ENCODE measurements around the gene LMTK3. TPM values are rescaled to one million over a fixed set of nuclear protein-coding genes. Genes with fewer than 3 reads are reported as not detected.

Gene LMTK3
- total RNA-seq, 1 donor from 2014 or later: 2.9 TPM

DNA sequence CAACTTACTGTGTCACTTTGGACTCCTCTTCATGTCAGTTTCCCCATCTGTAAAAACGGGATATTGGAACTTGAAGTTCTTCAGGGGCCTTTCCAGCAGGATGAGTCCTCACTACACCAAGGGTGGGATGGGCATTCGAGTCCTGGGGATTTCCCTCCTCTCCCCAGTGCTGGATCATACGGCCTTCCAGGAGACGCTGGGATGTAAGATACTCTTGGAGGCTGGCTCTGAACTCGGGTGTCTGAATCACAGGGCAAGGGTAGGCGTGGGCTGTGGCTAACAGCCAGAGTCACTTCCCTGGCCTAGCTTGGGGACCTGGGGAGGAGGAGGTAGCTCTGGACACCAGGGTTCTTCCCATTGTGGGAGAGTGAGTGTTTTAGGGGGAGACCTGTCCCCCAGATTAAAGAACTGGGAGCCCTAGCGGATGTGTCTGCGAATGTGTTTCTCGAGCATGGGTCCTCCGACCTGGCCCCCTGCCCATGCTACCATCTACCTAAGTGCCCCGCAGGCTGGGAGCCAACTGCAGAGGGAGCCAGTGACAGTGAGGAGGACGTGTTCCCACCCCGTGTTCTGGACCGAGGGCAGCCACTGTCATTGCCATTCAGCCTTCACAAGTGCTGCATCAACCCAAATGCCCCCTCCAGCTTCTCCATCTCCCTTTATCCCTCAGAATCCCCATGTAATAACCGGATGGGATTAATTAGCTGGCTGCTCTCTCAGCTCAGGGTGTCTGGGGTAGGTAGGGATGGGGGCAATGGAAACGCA lies 44.9 kb downstream of the LMTK3 start:
- no peak for DNase-seq (ENCODE audit: low read depth)
- Histone ChIP-seq H3K27me3 (ENCODE audit: control insufficient read depth, insufficient read depth, low read length) (no peaks in the 10 kb centered on the region), H3K36me3 (ENCODE audit: control insufficient read depth, insufficient read depth, low read length) (peaks cover 1% of the 10 kb centered on the region), H3K4me3 (ENCODE audit: low read depth, low read length) (no peak overlapping the region)
- TF ChIP-seq, protein P1, sequence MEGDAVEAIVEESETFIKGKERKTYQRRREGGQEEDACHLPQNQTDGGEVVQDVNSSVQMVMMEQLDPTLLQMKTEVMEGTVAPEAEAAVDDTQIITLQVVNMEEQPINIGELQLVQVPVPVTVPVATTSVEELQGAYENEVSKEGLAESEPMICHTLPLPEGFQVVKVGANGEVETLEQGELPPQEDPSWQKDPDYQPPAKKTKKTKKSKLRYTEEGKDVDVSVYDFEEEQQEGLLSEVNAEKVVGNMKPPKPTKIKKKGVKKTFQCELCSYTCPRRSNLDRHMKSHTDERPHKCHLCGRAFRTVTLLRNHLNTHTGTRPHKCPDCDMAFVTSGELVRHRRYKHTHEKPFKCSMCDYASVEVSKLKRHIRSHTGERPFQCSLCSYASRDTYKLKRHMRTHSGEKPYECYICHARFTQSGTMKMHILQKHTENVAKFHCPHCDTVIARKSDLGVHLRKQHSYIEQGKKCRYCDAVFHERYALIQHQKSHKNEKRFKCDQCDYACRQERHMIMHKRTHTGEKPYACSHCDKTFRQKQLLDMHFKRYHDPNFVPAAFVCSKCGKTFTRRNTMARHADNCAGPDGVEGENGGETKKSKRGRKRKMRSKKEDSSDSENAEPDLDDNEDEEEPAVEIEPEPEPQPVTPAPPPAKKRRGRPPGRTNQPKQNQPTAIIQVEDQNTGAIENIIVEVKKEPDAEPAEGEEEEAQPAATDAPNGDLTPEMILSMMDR (IDR thresholded peaks at IDR 0.05; ENCODE audit: insufficient read depth, low read length, poor library complexity, severe bottlenecking): no peak

DNA sequence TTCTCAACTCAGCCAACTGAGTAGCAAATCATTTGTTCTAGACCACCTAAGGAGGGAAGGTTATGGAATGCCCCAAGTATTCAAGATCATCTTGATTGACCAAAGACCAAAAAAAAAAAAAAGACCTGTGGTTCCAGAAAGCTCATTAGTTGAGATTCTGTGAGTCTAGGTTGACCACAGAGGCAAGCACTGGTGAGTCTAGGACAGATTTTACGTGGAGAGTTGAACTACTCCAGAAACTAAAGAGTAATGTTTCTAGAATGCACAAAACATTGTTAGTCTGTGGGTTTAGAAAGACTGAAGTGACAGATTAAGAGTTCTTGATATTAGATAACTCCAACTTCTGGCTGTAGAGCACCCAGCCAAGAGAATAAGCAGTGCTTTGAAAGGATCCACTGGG lies 46.4 kb downstream of the LMTK3 start:
- H3K4me3 ChIP-seq (ENCODE audit: low read depth, low read length): no peak overlapping the region
- H3K27me3 ChIP-seq (ENCODE audit: control insufficient read depth, insufficient read depth, low read length): no peaks in the 10 kb centered on the region
- TF ChIP-seq, protein P1 (IDR thresholded peaks at IDR 0.05; ENCODE audit: insufficient read depth, low read length, poor library complexity, severe bottlenecking): no peak
- DNase-seq (ENCODE audit: low read depth): no peak
- H3K36me3 ChIP-seq (ENCODE audit: control insufficient read depth, insufficient read depth, low read length): no peaks in the 10 kb centered on the region

DNA sequence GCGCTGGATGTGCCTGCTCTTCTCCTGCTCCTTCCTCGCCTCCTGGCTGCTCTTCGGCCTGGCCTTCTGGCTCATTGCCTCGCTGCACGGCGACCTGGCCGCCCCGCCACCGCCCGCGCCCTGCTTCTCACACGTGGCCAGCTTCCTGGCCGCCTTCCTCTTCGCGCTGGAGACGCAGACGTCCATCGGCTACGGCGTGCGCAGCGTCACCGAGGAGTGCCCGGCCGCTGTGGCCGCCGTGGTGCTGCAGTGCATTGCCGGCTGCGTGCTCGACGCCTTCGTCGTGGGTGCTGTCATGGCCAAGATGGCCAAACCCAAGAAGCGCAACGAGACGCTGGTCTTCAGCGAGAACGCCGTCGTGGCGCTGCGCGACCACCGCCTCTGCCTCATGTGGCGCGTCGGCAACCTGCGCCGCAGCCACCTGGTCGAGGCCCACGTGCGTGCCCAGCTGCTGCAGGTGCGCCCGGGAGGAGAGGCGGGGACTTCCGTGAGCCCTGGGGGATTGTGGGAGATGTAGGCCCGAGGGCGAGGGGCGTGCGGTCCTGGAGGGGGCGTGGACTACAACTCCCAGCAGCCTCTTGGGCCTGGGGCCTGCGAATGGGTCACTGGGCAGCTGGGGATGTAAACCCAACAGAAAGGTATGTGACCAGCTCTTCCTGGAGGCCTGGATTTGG lies 49.5 kb downstream of the LMTK3 start:
- TF ChIP-seq, protein P1 (IDR thresholded peaks at IDR 0.05; ENCODE audit: insufficient read depth, low read length, poor library complexity, severe bottlenecking): no peak
- H3K27me3 ChIP-seq (ENCODE audit: control insufficient read depth, insufficient read depth, low read length): no peaks in the 10 kb centered on the region
- H3K4me3 ChIP-seq (ENCODE audit: low read depth, low read length): no peak overlapping the region
- no peaks in the 10 kb centered on the region for H3K36me3 ChIP-seq (ENCODE audit: control insufficient read depth, insufficient read depth, low read length)
- no peak for DNase-seq (ENCODE audit: low read depth)

DNA sequence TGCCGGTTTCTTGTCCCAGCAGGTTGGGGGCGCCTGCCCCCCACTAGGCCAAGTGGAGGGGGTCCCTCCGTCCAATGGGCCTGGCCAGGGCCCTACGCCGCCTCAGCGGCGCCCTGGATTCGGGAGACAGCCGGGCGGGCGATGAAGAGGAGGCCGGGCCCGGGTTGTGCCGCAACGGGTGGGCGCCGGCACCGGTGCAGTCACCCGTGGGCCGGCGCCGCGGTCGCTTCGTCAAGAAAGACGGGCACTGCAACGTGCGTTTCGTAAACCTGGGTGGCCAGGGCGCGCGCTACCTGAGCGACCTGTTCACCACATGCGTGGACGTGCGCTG lies 50.0 kb downstream of the LMTK3 start:
- no peaks in the 10 kb centered on the region for H3K27me3 ChIP-seq (ENCODE audit: control insufficient read depth, insufficient read depth, low read length)
- no peak overlapping the region for H3K4me3 ChIP-seq (ENCODE audit: low read depth, low read length)
- DNase-seq (ENCODE audit: low read depth): no peak

DNA sequence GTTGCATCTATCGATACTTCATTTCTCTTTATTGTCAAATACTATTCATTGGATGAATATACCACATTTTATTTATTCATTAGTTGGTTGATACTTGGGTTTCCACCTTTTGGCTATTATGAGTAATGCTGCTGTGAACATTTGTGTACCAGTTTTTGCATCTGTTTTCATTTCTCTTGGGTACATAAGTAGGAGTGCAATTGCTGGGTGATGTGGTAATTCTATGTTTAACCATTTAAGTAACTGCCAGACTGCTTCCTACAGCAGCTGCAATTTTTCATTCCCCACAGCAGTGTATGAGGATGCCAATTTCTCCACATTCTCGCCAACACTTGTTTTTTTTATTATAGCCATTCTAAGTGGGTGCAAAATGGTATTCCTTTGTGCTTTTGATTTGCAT lies 53.6 kb downstream of the LMTK3 start:
- TF ChIP-seq, protein P1 (IDR thresholded peaks at IDR 0.05; ENCODE audit: insufficient read depth, low read length, poor library complexity, severe bottlenecking): no peak
- no peak overlapping the region for H3K4me3 ChIP-seq (ENCODE audit: low read depth, low read length)
- H3K36me3 ChIP-seq (ENCODE audit: control insufficient read depth, insufficient read depth, low read length): peaks cover 1% of the 10 kb centered on the region
- no peaks in the 10 kb centered on the region for H3K27me3 ChIP-seq (ENCODE audit: control insufficient read depth, insufficient read depth, low read length)
- DNase-seq (ENCODE audit: low read depth): no peak

More for the DNA sequence above, 50.0 kb downstream of the LMTK3 start:
- H3K36me3 ChIP-seq (ENCODE audit: control insufficient read depth, insufficient read depth, low read length): no peaks in the 10 kb centered on the region
- TF ChIP-seq, protein P1 (IDR thresholded peaks at IDR 0.05; ENCODE audit: insufficient read depth, low read length, poor library complexity, severe bottlenecking): no peak
